Choroid plexus epithelial cell (primary cell): ENCODE results near the gene PRELID3B.

Experiments
- DNase-seq: peaks from one replicate; pipeline ENCODE4 v3.0.0-alpha.2; 2010; ENCODE audit warnings: low read depth
- H3K4me3 ChIP-seq: 2 replicates; pipeline ENCODE4 v1.5.1; 2011; ENCODE audit warnings: low read depth, mild to moderate bottlenecking, control low read depth, low read length, moderate library complexity
- TF ChIP-seq, protein P1 (sequence below): conservative IDR thresholded peaks from 2 replicates; pipeline ENCODE4 v1.5.1; 2011; ENCODE audit warnings: low read depth, mild to moderate bottlenecking, control low read depth, inconsistent platforms, low read length, moderate library complexity

The PRELID3B gene

DNA sequence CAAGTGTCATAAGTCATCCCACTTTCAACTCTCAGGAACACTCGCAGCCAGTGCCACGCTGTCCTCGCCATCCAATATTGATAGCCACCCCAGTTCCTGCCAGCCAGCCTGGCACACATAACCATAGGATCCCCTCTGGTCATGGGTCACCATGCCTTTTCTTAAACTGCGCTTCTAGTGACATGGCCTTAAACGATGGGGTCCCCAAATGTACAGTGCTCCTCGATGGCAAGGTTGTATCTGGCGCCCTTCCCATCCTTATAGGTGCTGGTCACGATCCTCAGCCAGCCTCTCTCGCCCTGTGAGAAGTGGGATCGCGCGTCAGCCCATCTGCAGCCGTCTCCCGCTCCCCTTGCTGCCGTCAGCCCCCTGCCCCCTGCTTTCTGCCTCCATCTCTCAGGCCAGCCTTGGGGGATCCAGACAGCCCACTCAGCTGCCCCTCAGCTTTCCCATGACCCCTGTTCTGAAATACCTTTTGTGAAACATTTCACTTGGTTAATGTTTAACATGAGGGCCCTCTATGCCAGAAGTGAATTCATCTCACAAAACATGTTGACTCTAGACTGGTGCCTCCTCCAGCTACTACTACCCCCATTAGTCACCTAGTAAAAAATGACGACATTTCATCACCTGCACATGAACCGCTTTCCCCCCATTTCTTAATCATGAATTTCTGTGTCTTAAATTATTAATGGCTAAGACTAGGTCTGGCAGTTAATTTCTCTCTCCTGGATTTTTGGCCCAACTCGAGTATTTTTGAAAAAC is 46.9 kb downstream of the PRELID3B start:
- H3K4me3 ChIP-seq: no peak overlapping the region
- TF ChIP-seq, protein P1, sequence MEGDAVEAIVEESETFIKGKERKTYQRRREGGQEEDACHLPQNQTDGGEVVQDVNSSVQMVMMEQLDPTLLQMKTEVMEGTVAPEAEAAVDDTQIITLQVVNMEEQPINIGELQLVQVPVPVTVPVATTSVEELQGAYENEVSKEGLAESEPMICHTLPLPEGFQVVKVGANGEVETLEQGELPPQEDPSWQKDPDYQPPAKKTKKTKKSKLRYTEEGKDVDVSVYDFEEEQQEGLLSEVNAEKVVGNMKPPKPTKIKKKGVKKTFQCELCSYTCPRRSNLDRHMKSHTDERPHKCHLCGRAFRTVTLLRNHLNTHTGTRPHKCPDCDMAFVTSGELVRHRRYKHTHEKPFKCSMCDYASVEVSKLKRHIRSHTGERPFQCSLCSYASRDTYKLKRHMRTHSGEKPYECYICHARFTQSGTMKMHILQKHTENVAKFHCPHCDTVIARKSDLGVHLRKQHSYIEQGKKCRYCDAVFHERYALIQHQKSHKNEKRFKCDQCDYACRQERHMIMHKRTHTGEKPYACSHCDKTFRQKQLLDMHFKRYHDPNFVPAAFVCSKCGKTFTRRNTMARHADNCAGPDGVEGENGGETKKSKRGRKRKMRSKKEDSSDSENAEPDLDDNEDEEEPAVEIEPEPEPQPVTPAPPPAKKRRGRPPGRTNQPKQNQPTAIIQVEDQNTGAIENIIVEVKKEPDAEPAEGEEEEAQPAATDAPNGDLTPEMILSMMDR: no peak
- DNase-seq: no peak

DNA sequence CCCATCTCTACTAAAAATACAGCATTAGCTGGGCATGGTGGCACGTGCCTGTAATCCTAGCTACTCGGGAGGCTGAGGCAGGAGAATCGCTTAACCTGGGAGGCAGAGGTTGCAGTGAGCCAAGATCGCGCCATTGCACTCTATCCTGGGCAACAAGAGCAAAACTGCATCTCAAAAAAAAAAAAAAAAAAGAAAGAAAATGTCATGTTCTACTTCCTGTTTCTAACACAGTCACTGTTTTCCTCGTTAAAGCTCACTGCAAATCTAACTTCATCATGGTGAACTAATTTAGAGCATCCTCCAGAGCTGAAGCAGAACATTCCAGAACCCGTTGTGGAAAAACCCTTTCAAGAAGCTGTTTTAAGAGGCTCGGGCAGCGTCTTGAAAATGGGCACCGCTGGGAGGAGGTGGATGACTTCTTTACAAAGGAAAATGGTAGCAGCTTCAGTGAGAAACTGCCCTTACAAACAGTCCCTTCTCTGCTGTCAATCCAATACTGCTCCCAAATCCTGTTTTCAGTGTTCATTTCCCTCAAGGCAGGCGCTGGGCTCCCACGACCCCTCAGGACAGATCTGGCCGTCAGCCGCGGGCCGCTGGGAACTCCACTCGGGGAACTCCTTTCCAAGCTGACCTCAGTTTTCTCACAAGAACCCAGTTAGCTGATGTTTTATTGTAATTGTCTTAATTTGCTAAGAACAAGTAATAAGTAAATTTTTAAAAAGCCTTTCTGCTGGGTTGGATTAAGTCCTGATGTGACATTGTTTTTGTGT is 48.0 kb downstream of the PRELID3B start:
- no peak for DNase-seq
- H3K4me3 ChIP-seq: no peak overlapping the region
- TF ChIP-seq, protein P1: no peak

DNA sequence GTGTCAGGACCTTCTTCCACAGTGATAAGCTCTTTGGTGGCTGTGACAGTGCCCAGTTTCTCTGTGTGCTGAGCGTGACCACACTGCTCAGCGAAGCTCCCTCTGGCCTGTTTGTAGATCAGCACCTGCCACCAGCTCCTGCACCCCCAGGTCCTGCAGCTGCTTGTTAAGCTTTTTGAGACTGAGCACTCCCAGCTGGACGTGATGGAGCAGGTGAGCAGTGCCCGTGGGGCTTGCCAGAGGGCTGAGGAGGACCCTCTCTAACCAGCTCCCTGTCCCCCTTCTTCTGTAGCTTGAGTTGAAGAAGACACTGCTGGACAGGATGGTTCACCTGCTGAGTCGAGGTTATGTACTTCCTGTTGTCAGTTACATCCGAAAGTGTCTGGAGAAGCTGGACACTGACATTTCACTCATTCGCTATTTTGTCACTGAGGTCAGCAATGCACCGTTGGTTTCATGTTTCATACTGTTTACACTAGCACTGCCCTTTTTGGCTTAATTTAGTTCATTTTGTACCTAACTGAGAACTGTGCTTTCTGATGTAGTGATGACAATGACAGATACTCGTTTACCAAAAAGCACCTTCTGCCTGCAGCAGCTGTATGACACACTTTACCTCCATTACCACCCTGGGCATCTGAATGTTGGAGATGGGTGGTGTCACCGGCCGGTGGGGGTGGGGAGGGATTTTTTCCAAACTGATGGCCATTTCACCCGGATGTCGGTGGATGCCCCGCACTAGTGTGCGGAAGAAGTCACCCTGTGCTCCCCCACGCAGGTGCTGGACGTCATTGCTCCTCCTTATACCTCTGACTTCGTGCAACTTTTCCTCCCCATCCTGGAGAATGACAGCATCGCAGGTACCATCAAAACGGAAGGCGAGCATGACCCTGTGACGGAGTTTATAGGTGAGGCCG is 49.0 kb downstream of the PRELID3B start:
- DNase-seq: peak; percentile 9
- no peak overlapping the region for H3K4me3 ChIP-seq
- TF ChIP-seq, protein P1: no peak

DNA sequence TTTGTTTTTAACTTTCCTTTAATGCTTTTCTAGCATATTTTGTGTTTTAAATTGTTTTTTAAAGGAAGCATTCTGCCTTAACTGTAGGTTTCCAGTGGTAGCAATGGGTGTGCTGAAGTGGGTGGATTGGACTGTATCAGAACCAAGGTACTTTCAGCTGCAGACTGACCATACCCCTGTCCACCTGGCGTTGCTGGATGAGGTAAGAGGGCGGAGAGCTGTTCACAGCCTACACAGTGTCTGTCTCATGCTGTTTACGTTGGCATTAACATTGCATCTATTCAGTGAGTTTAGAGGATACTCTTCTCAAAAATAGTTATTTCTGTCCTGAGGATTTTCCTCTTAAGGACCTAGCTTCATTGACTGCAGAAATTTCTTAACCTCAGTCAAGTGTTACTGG is 49.7 kb downstream of the PRELID3B start:
- TF ChIP-seq, protein P1: no peak
- no peak for DNase-seq
- no peak overlapping the region for H3K4me3 ChIP-seq

DNA sequence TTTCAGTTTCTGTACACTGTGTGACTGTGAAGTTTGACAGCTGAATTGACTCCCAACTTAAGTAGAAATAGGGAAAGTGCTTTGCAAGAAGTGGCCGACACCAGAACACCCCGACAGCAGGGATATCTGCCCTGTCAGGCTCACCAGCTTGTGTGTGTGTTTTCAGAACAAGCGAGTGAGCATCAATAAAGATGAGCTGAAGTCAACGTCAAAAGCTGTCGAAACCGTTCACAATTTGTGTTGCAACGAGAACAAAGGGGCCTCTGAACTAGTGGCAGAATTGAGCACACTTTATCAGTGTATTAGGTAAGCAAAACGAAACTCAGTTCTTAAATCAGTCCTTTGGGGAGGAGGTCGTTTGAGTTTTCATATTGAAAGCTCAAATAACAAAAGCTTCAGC is 50.9 kb downstream of the PRELID3B start:
- TF ChIP-seq, protein P1: no peak
- no peak overlapping the region for H3K4me3 ChIP-seq
- peak; percentile 11 for DNase-seq

DNA sequence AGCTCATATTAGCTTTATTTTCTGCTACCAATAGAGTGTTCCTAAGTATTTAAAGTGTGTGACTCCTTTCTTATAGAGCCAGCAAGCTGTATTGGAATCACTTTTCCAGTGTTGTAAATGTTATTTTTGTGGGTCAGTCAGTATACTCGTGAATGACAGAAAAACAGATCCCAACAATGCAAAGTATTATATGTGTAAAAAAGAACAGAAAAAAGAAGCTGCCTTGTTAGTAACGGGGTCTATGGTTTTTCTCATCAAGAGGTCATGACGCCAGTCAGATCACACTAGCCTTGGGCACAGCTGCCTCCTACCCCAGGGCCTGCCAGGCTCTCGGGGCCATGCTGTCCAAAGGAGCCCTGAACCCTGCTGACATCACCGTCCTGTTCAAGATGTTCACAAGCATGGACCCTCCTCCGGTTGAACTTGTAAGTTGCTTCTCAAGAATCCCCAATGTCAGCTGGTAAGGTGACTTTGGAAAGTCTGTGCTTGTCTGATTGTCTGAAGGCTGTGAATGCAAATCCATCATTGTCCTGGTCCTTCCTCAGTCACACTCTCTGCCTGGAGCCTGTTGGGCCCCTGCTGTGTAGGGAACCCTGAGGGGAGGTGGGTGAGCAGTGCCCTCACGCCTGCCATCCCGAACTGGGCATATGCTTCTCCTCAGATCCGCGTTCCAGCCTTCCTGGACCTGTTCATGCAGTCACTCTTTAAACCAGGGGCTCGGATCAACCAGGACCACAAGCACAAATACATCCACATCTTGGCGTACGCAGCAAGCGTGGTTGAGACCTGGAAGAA is 51.7 kb downstream of the PRELID3B start:
- TF ChIP-seq, protein P1: no peak
- no peak for DNase-seq
- H3K4me3 ChIP-seq: no peak overlapping the region
